C4-2B (cell line): Measurements from ENCODE around the gene C1QTNF9B.
"Not testable (repeated sequence)": the region's sequence is repeated elsewhere in the genome, so short reads cannot be mapped to it uniquely, and the experiment has no call there.

Experiments
- H3K27ac ChIP-seq: fragments of 450-650 bp; 2 replicates; pipeline ENCODE4 v1.5.1; 2017
- CTCF ChIP-seq: fragments of 450-650 bp; conservative IDR thresholded peaks from 2 replicates; pipeline ENCODE4 v1.5.1; 2017; ENCODE audit warnings: mild to moderate bottlenecking
- ZFX ChIP-seq: fragments of 450-650 bp; IDR thresholded peaks from 2 replicates; pipeline ENCODE4 v1.6.1; 2017

C1QTNF9B gene

GRCh38 chr13:23897452-23897919 lies at the start of gene C1QTNF9B:
Gene C1QTNF9B (minus strand): TSS chr13:23897502.
- not testable (repeated sequence) for H3K27ac ChIP-seq

GRCh38 chr13:23946900-23947299 lies 49.6 kb upstream of the C1QTNF9B start:
- H3K27ac ChIP-seq: no peak overlapping the region
- TF ChIP-seq ZFX (no peak), CTCF (no peak)

- no peak overlapping the region for H3K27ac ChIP-seq
- no peak for TF ChIP-seq CTCF
- no peak for TF ChIP-seq ZFX
Observed at GRCh38 chr13:23946067-23946466, 48.8 kb upstream of the C1QTNF9B start.

GRCh38 chr13:23945612-23946011 lies 48.3 kb upstream of the C1QTNF9B start:
- no peak for TF ChIP-seq CTCF
- no peak for TF ChIP-seq ZFX
- H3K27ac ChIP-seq: no peak overlapping the region

GRCh38 chr13:23941211-23941610 lies 43.9 kb upstream of the C1QTNF9B start:
- TF ChIP-seq ZFX (no peak), CTCF (no peak)
- no peak overlapping the region for H3K27ac ChIP-seq

GRCh38 chr13:23939666-23940065 lies 42.4 kb upstream of the C1QTNF9B start:
- not testable (repeated sequence) for H3K27ac ChIP-seq

GRCh38 chr13:23934520-23934919 lies 37.2 kb upstream of the C1QTNF9B start:
- no peak overlapping the region for H3K27ac ChIP-seq
- TF ChIP-seq ZFX (no peak), CTCF (no peak)

GRCh38 chr13:23928985-23929384 lies 31.7 kb upstream of the C1QTNF9B start:
- no peak for TF ChIP-seq CTCF
- TF ChIP-seq ZFX: no peak
- H3K27ac ChIP-seq: no peak overlapping the region

GRCh38 chr13:23923031-23923430 lies 25.7 kb upstream of the C1QTNF9B start:
- no peak overlapping the region for H3K27ac ChIP-seq
- TF ChIP-seq ZFX: no peak
- no peak for TF ChIP-seq CTCF
